ENCODE measurements around the gene ANKRD24.

- TF ChIP-seq POLR2A (IDR thresholded peaks at IDR 0.05) = no peak
- no peak for TF ChIP-seq CTCF (IDR thresholded peaks at IDR 0.05)
Observed at GRCh38 chr19:4164262-4164661, 18.2 kb upstream of the ANKRD24 start.
